ENCODE results near the gene CDK5RAP2. TPM values are rescaled to one million over a fixed set of nuclear protein-coding genes. Genes with fewer than 3 reads are reported as not detected.

Gene CDK5RAP2
- total RNA-seq, 2 experiments from 2014 or later: 76.0 to 81.6 TPM

- H4K20me1 ChIP-seq (ENCODE audit: insufficient read depth, low read length): no peaks in the 10 kb centered on the region
These were observed 55.9 kb downstream of the CDK5RAP2 start for GRCh38 chr9:120524038-120524437.

GRCh38 chr9:120522558-120522957 lies 57.4 kb downstream of the CDK5RAP2 start:
- H3K4me1 ChIP-seq (ENCODE audit: insufficient read depth, low read length, poor library complexity, severe bottlenecking): no peaks in the 10 kb centered on the region
- no peaks in the 10 kb centered on the region for H3K9me2 ChIP-seq (ENCODE audit: insufficient read depth, low read length)
- POLR2A ChIA-PET: interaction anchor here (0.6 to 1.2 kb wide), 2 partner anchors 23 to 186 kb away, joined by 3 to 4 read pairs; no protein-coding TSS in a partner anchor
- DNase-seq (ENCODE audit: low spot score): no peak
- H4K20me1 ChIP-seq (ENCODE audit: insufficient read depth, low read length): no peaks in the 10 kb centered on the region
- CTCF ChIA-PET (ENCODE audit: unreplicated experiment): no interaction called here
- no peak overlapping the region for H3K4me3 ChIP-seq (ENCODE audit: low read depth, low read length, poor library complexity, severe bottlenecking)
- intact Hi-C loops (cut with micrococcal nuclease; ENCODE audit: unreplicated experiment): no loop called here
- H3K27ac ChIP-seq (ENCODE audit: low read depth, low read length, poor library complexity, severe bottlenecking): no peak overlapping the region
- H2AFZ ChIP-seq (ENCODE audit: low read length): no peak overlapping the region
- H3K79me2 ChIP-seq (ENCODE audit: insufficient read depth, low read depth, low read length): no peaks in the 10 kb centered on the region
- TF ChIP-seq CTCF (conservative IDR thresholded peaks at IDR 0.05; ENCODE audit: low read length) (no peak), EZH2phosphoT487 (IDR thresholded peaks at IDR 0.05; ENCODE audit: borderline replicate concordance, low read depth, low read length) (no peak)
- H3K36me3 ChIP-seq (ENCODE audit: insufficient read depth, low read length): peaks cover 87% of the 10 kb centered on the region
- no peak overlapping the region for H3K4me2 ChIP-seq (ENCODE audit: low read length)
- no TSS peak for BruUV-seq (replicated peaks)
- no peaks in the 10 kb centered on the region for H3K9me3 ChIP-seq (ENCODE audit: low read length)

More at GRCh38 chr9:120524038-120524437, 55.9 kb downstream of the CDK5RAP2 start:
- POLR2A ChIA-PET: interaction anchor here (0.6 to 1.6 kb wide), 7 partner anchors 9 to 184 kb away, joined by 3 to 7 read pairs (median 4); no protein-coding TSS in a partner anchor
- intact Hi-C loops (cut with micrococcal nuclease; ENCODE audit: unreplicated experiment): no loop called here
- Histone ChIP-seq H2AFZ (ENCODE audit: low read length) (no peak overlapping the region), H3K27ac (ENCODE audit: low read depth, low read length, poor library complexity, severe bottlenecking) (no peak overlapping the region), H3K4me3 (ENCODE audit: low read depth, low read length, poor library complexity, severe bottlenecking) (no peak overlapping the region), H3K79me2 (ENCODE audit: insufficient read depth, low read depth, low read length) (no peaks in the 10 kb centered on the region), H3K36me3 (ENCODE audit: insufficient read depth, low read length) (peaks cover 89% of the 10 kb centered on the region), H3K9me2 (ENCODE audit: insufficient read depth, low read length) (no peaks in the 10 kb centered on the region), H3K4me1 (ENCODE audit: insufficient read depth, low read length, poor library complexity, severe bottlenecking) (no peaks in the 10 kb centered on the region), H3K9me3 (ENCODE audit: low read length) (no peaks in the 10 kb centered on the region), H3K4me2 (ENCODE audit: low read length) (no peak overlapping the region)
- no peak for TF ChIP-seq CTCF (conservative IDR thresholded peaks at IDR 0.05; ENCODE audit: low read length)
- TF ChIP-seq EZH2phosphoT487 (IDR thresholded peaks at IDR 0.05; ENCODE audit: borderline replicate concordance, low read depth, low read length): no peak
- DNase-seq (ENCODE audit: low spot score): no peak
- BruUV-seq (replicated peaks): no TSS peak
- CTCF ChIA-PET (ENCODE audit: unreplicated experiment): no interaction called here

- no peak overlapping the region for H2AFZ ChIP-seq (ENCODE audit: low read length)
- no peaks in the 10 kb centered on the region for H3K4me1 ChIP-seq (ENCODE audit: insufficient read depth, low read length, poor library complexity, severe bottlenecking)
- BruUV-seq (replicated peaks): no TSS peak
- H3K27ac ChIP-seq (ENCODE audit: low read depth, low read length, poor library complexity, severe bottlenecking): no peak overlapping the region
- no peak for DNase-seq (ENCODE audit: low spot score)
- H3K79me2 ChIP-seq (ENCODE audit: insufficient read depth, low read depth, low read length): no peaks in the 10 kb centered on the region
- H3K9me3 ChIP-seq (ENCODE audit: low read length): no peaks in the 10 kb centered on the region
- no peaks in the 10 kb centered on the region for H4K20me1 ChIP-seq (ENCODE audit: insufficient read depth, low read length)
- ChIA-PET POLR2A (interaction anchor here (0.6 to 2.2 kb wide), 2 partner anchors 12 to 22 kb away, joined by 4 to 11 read pairs; no protein-coding TSS in a partner anchor), CTCF (ENCODE audit: unreplicated experiment) (no interaction called here)
- no peak overlapping the region for H3K4me2 ChIP-seq (ENCODE audit: low read length)
- intact Hi-C loops (cut with micrococcal nuclease; ENCODE audit: unreplicated experiment): no loop called here
- H3K4me3 ChIP-seq (ENCODE audit: low read depth, low read length, poor library complexity, severe bottlenecking): no peak overlapping the region
- H3K9me2 ChIP-seq (ENCODE audit: insufficient read depth, low read length): no peaks in the 10 kb centered on the region
- peaks cover 87% of the 10 kb centered on the region for H3K36me3 ChIP-seq (ENCODE audit: insufficient read depth, low read length)
- TF ChIP-seq EZH2phosphoT487 (IDR thresholded peaks at IDR 0.05; ENCODE audit: borderline replicate concordance, low read depth, low read length) (no peak), CTCF (conservative IDR thresholded peaks at IDR 0.05; ENCODE audit: low read length) (no peak)
These were observed 57.9 kb downstream of the CDK5RAP2 start for GRCh38 chr9:120522032-120522431.

All from OCI-LY7 (cell line).